GM12892 (cell line): Measurements from ENCODE around the gene RANBP17.
"Not testable (repeated sequence)": the region's sequence is repeated elsewhere in the genome, so short reads cannot be mapped to it uniquely, and the experiment has no call there.

ENCODE experiments used
- POLR2A ChIP-seq: IDR thresholded peaks from 2 replicates; pipeline ENCODE4 v1.6.1; 2011; ENCODE audit warnings: low read depth, low read length, control low read depth
- POLR2AphosphoS5 ChIP-seq: IDR thresholded peaks from 2 replicates; pipeline ENCODE4 v1.6.1; 2011; ENCODE audit warnings: low read depth, low read length, control low read depth
- TAF1 ChIP-seq: IDR thresholded peaks from 2 replicates; pipeline ENCODE4 v1.6.1; 2011; ENCODE audit warnings: low read depth, mild to moderate bottlenecking, control low read depth, low read length, borderline replicate concordance

GRCh38 chr5:170833981-170834380, 27.8 kb upstream of the RANBP17 start:
- TF ChIP-seq TAF1, POLR2A, POLR2AphosphoS5: not testable (repeated sequence)
